GM20000 (cell line): ENCODE measurements around the gene BCL2.

Experiments used
- DNase-seq: peaks from one replicate; pipeline ENCODE4 v3.0.0; 2012; ENCODE audit warnings: low spot score
- CTCF ChIP-seq: IDR thresholded peaks from 2 replicates; pipeline ENCODE4 v1.5.1; 2012; ENCODE audit warnings: mild to moderate bottlenecking, control low read depth; ENCODE audit errors: extremely low read depth, missing control alignments

Gene BCL2

GRCh38 chr18:63161032-63161760 lies 158.4 kb downstream of the BCL2 start:
- peak; percentile 61 for DNase-seq
- no peak for TF ChIP-seq CTCF

DNA sequence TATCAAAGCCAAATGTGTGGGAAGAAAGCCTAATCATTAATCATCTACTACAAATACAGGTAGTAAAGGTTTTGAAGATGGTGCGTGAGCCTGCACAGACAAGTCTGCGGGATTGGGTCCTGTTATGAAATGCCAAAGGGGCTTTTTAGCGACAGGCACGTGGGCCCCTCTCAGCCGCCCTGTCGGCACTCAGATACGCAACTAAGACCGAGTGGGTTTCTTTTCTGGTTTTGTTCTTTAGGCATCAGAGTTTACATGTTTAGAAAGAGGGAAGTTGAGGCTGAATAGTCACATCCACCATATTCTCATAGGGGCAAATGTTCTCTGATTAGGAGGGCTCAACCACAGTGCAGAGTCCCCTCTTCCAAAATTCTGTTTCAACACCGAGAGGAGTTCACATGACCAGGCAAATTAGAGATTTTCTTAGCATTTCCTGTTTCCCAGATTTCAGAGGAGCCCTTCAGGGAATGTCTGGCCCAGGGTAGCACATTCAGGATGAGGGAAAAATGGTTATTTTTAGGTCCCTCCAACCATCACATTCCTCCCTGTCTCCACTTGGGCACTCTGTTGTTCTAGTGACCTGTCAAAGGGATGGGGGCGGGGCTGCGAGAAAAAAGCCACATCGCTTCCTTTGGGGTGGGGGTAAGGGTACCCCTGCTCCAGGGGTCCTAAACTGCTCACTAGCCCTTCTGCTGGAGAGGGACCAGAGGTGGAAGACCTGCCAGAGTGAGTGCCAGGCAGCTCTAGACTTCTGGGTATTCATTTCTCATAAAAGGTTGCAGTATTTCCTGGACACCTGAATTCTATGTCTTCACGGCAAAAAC lies 159.2 kb downstream of the BCL2 start:
- TF ChIP-seq CTCF: no peak
- no peak for DNase-seq

DNA sequence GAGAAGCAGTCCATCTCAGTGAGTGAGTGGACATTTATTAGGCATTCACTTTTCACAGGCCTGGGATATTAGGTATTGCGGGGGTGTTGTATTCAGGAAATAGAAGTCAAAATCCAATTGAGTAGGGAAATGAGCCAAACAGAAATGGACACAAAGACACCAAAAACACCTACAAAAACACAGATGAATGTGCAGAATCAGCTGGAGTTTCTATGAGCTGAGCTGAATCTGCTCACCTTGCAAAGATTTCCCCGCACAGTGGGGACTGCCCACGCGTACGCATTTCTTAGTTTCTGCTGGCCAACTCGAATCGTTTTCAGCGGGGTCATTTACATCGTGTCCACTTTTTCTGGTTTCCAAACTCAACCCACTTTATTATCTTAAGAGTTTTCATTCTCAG lies 160.0 kb downstream of the BCL2 start:
- no peak for TF ChIP-seq CTCF
- DNase-seq: no peak

DNA sequence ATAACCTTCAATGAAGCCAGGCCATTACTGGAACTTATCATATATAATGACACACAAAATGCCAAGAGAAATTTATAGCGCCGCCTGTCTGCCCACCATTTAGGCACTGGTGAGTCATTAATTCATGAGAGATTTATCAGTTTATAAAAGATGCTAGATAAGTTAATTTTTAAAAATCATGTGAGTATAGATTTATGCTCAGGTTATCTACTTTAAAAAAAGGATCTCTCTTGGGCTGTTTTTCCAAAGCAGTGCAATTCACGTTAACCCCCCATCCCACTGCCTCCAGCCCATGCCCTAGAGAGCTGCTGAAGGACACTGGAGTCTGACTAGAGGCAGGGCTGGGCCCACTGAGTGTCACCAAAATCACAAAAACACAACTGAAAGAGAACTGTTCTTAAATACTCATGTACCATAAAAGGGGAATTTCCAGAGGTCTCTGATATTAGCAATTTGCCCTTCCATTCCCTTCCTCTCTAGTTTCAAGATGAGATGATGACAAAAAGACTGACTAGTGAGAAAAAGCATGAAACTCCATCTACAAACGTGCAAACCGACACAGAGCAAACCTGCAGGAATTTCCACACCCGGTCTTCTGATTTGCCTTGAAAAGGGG lies 160.8 kb downstream of the BCL2 start:
- no peak for TF ChIP-seq CTCF
- DNase-seq: no peak

GRCh38 chr18:63158012-63158631 lies 161.4 kb downstream of the BCL2 start:
- DNase-seq: no peak
- no peak for TF ChIP-seq CTCF

DNA sequence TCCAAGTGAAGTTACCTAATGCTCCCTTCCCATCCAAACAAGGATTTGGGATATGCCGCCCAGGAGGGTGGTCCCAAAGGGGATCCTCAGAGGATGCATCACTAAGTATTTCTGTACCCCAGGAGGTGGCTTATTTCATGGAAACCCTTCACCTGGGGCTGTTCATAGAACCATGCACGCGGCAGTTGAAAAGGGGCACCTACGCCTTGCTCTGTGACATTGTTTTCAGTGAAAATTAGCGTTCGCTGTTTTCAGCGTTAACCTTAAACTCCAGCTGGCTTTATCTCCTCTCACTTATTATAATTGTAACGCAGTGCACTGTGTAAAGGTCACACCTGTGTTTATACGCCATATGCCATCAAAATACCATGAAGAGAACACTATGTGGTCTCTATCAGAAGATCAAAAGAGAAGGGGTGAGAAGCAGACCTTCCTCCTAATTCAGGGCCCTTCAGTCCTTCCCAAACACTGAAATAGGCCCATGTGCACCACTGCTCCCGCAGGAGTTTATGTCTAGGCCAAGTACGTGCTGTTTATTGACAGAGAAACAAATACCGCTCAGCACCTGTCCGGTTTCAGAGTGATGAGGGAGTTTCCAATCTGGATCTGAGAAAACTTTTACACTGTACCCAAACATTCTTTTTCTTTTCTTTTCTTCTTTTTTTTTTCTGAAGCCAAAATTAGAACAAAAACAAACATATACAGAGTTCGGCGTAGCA lies 162.1 kb downstream of the BCL2 start:
- no peak for DNase-seq

More for the DNA sequence above, 162.1 kb downstream of the BCL2 start:
- TF ChIP-seq CTCF: no peak
